WTC11 (cell line): ENCODE measurements around the gene DMRTC1.
"Not testable (repeated sequence)": the region's sequence is repeated elsewhere in the genome, so short reads cannot be mapped to it uniquely, and the experiment has no call there.

ENCODE experiments used
- CTCF ChIP-seq: fragments of 200-600 bp; IDR thresholded peaks from 2 replicates; pipeline ENCODE4 v1.8.0; 2022; ENCODE audit warnings: antibody characterized with exemption
- E2F1 ChIP-seq: sonication (generic); formaldehyde crosslinking; IDR thresholded peaks from 2 replicates; pipeline ENCODE4 v1.8.0; 2022; ENCODE audit warnings: mild to moderate bottlenecking, missing genetic modification reagents

DNA sequence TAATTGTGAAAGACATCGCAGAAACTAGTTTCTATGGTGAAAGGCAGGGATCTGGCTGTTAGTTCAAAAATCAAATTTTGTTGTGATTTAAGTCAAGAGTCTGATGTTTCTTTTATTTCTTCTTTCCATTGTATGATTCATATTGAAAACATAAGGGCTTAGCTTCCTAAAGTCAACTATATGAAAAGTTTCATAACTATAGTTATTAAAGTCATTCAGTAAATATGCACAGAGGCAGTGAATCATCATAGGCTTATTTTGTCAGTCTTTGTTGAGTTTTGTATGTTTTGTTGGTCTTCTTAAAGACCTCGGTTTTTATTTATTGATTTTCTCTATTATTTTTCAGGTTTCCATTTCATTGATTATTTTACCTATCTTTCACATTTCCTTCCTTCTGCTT lies 60.7 kb downstream of the DMRTC1 start:
- not testable (repeated sequence) for TF ChIP-seq CTCF, E2F1
